ENCODE results near the gene GAL3ST1.

GAL3ST1 gene

DNA sequence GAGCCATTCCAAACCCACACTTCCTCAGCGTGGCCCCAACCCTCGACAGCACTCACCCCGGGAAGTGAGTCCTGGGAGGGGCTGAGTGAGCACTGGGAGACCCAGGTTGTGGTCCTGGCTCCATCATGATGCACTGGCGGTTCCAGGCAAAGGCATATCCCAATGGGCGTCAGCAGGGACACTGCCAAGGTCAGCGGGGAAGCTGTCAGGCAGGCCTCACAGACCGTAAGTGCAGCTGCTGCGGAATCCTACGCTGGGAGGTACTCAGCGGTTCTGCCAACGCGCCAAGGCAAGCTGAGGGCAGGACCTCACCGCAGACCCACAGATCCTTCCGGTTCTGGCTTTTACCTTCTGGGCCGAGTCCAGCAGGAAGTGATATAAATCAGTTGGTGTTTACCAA lies 1.4 kb upstream of the GAL3ST1 start:
- peak in 2 of 3 donors; percentile 10 to 11 for DNase-seq

DNA sequence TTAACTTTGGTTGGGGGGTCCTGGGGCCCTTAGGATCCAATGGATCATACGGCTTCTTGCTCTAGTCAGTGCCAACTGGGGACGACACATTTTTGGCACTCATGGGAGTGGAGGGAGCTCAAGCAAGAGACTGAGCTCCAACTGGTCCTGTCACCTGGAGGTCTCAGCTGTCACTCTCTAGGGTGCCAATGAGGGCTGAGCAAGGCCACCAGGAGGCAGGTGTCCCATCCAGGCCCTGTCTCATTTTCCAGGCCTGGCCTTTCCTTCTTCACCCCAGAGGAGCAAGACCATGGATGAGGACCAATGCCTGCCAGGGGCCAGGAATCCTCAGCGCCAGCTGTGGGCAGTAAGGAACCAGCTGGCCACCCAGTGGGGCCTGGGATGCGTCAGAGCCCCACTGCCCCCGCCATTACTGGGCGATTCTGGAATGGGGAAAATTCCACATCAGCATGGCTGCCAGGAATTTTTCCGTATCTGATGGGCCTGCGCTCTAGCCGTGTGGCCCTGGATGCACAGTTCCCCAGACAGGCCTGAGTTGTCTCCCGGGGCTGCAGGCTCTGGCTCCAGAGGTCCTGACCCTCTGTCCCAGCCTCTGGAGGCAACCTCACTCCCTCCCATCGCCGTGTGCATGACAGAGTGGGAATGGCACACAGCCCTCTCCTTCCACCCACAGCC lies 669 bp upstream of the GAL3ST1 start:
- Histone ChIP-seq H3K27ac (ENCODE audit: insufficient read depth in 1 of 2, low read depth in 1 of 2, low read length in 2 of 2, poor library complexity in 1 of 2, severe bottlenecking in 2 of 2) (no peak overlapping the region), H3K27me3 (replicated peaks in 2 of 5; ENCODE audit: control insufficient read depth in 4 of 5, insufficient read depth in 5 of 5, low read length in 4 of 5) (peaks cover 0 to 34% (median 19%) of the 10 kb centered on the region in 5 experiments), H3K4me3 (ENCODE audit: control insufficient read depth in 1 of 7, extremely low read depth in 1 of 7, insufficient read depth in 4 of 7, low read depth in 2 of 7, low read length in 6 of 7) (no peak overlapping the region), H3K9me3 (ENCODE audit: control extremely low read depth in 1 of 5, control insufficient read depth in 4 of 5, insufficient read depth in 2 of 5, low read depth in 1 of 5, low read length in 4 of 5) (no peaks in the 10 kb centered on the region), H3K36me3 (ENCODE audit: control insufficient read depth in 4 of 4, insufficient read depth in 4 of 4, low read length in 3 of 4) (peaks cover 14 to 52% (median 37%) of the 10 kb centered on the region in 4 experiments), H3K4me1 (ENCODE audit: control extremely low read depth in 1 of 4, control insufficient read depth in 4 of 4, insufficient read depth in 4 of 4, low read length in 3 of 4) (peaks cover 0 to 4% (median 2%) of the 10 kb centered on the region in 4 experiments)
- POLR2A ChIA-PET: no interaction called here
- no peak for DNase-seq
- CTCF ChIA-PET: no interaction called here
- WGBS (ENCODE audit: insufficient coverage): 88% methylated on average over 10 of the region's 12 CpGs

More for the DNA sequence above, 1.4 kb upstream of the GAL3ST1 start:
- H3K27ac ChIP-seq (ENCODE audit: insufficient read depth in 1 of 2, low read depth in 1 of 2, low read length in 2 of 2, poor library complexity in 1 of 2, severe bottlenecking in 2 of 2): no peak overlapping the region
- peaks cover 0 to 4% (median 2%) of the 10 kb centered on the region in 4 experiments for H3K4me1 ChIP-seq (ENCODE audit: control extremely low read depth in 1 of 4, control insufficient read depth in 4 of 4, insufficient read depth in 4 of 4, low read length in 3 of 4)
- H3K27me3 ChIP-seq (replicated peaks in 2 of 5; ENCODE audit: control insufficient read depth in 4 of 5, insufficient read depth in 5 of 5, low read length in 4 of 5): peaks cover 0 to 34% (median 19%) of the 10 kb centered on the region in 5 experiments
- no peaks in the 10 kb centered on the region for H3K9me3 ChIP-seq (ENCODE audit: control extremely low read depth in 1 of 5, control insufficient read depth in 4 of 5, insufficient read depth in 2 of 5, low read depth in 1 of 5, low read length in 4 of 5)
- ChIA-PET CTCF (no interaction called here), POLR2A (no interaction called here)
- H3K4me3 ChIP-seq (ENCODE audit: control insufficient read depth in 1 of 7, extremely low read depth in 1 of 7, insufficient read depth in 4 of 7, low read depth in 2 of 7, low read length in 6 of 7): no peak overlapping the region
- H3K36me3 ChIP-seq (ENCODE audit: control insufficient read depth in 4 of 4, insufficient read depth in 4 of 4, low read length in 3 of 4): peaks cover 18 to 59% (median 45%) of the 10 kb centered on the region in 4 experiments
- WGBS (ENCODE audit: insufficient coverage): 72% methylated on average over 14 of the region's 15 CpGs

GRCh38 chr22:30573594-30574094 lies 821 bp downstream of the GAL3ST1 start:
- Histone ChIP-seq H3K27ac (ENCODE audit: insufficient read depth in 1 of 2, low read depth in 1 of 2, low read length in 2 of 2, poor library complexity in 1 of 2, severe bottlenecking in 2 of 2) (no peak overlapping the region), H3K27me3 (replicated peaks in 2 of 5; ENCODE audit: control insufficient read depth in 4 of 5, insufficient read depth in 5 of 5, low read length in 4 of 5) (peaks cover 0 to 35% (median 21%) of the 10 kb centered on the region in 5 experiments), H3K9me3 (ENCODE audit: control extremely low read depth in 1 of 5, control insufficient read depth in 4 of 5, insufficient read depth in 2 of 5, low read depth in 1 of 5, low read length in 4 of 5) (no peaks in the 10 kb centered on the region), H3K4me3 (ENCODE audit: control insufficient read depth in 1 of 7, extremely low read depth in 1 of 7, insufficient read depth in 4 of 7, low read depth in 2 of 7, low read length in 6 of 7) (no peak overlapping the region), H3K36me3 (ENCODE audit: control insufficient read depth in 4 of 4, insufficient read depth in 4 of 4, low read length in 3 of 4) (peaks cover 9 to 37% (median 25%) of the 10 kb centered on the region in 4 experiments), H3K4me1 (ENCODE audit: control extremely low read depth in 1 of 4, control insufficient read depth in 4 of 4, insufficient read depth in 4 of 4, low read length in 3 of 4) (peaks cover 0 to 4% (median 2%) of the 10 kb centered on the region in 4 experiments)
- WGBS (ENCODE audit: insufficient coverage): 73% methylated on average over 7 of the region's 7 CpGs
- DNase-seq: no peak
- ChIA-PET CTCF (no interaction called here), POLR2A (no interaction called here)

GRCh38 chr22:30572840-30573593 lies 1.4 kb downstream of the GAL3ST1 start:
- H3K36me3 ChIP-seq (ENCODE audit: control insufficient read depth in 4 of 4, insufficient read depth in 4 of 4, low read length in 3 of 4): peaks cover 9 to 30% (median 21%) of the 10 kb centered on the region in 4 experiments
- WGBS (ENCODE audit: insufficient coverage): 84% methylated on average over 10 of the region's 12 CpGs
- H3K9me3 ChIP-seq (ENCODE audit: control extremely low read depth in 1 of 5, control insufficient read depth in 4 of 5, insufficient read depth in 2 of 5, low read depth in 1 of 5, low read length in 4 of 5): no peaks in the 10 kb centered on the region
- peaks cover 0 to 36% (median 21%) of the 10 kb centered on the region in 5 experiments for H3K27me3 ChIP-seq (replicated peaks in 2 of 5; ENCODE audit: control insufficient read depth in 4 of 5, insufficient read depth in 5 of 5, low read length in 4 of 5)
- no peak for DNase-seq
- no peak overlapping the region for H3K4me3 ChIP-seq (ENCODE audit: control insufficient read depth in 1 of 7, extremely low read depth in 1 of 7, insufficient read depth in 4 of 7, low read depth in 2 of 7, low read length in 6 of 7)
- H3K4me1 ChIP-seq (ENCODE audit: control extremely low read depth in 1 of 4, control insufficient read depth in 4 of 4, insufficient read depth in 4 of 4, low read length in 3 of 4): peaks cover 0 to 4% (median 2%) of the 10 kb centered on the region in 4 experiments
- ChIA-PET CTCF (no interaction called here), POLR2A (no interaction called here)
- H3K27ac ChIP-seq (ENCODE audit: insufficient read depth in 1 of 2, low read depth in 1 of 2, low read length in 2 of 2, poor library complexity in 1 of 2, severe bottlenecking in 2 of 2): no peak overlapping the region

DNA sequence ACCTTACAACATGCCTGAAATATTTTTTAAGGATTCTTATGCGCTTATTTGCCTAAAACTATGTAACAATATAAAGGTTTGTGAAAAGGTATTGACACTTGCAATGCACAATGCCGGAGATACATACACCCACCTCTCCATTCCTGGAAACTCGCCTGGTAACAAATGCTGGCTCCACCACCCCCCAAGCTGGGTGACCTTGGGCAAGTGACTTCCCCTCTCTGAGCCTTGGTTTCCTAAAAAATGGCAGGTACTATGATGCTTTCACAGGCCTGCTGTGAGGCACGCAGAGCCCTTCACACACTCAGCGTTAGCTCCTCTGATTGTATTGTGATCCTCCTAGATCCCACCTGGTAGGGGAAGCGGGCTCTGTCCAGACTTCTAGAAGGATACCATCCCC lies 2.3 kb downstream of the GAL3ST1 start:
- H3K4me3 ChIP-seq (ENCODE audit: control insufficient read depth in 1 of 7, extremely low read depth in 1 of 7, insufficient read depth in 4 of 7, low read depth in 2 of 7, low read length in 6 of 7): no peak overlapping the region
- ChIA-PET POLR2A (no interaction called here), CTCF (interaction anchor here (1.0 kb wide), 1 partner anchor 191 kb away, joined by 3 read pairs; no protein-coding TSS in a partner anchor)
- peaks cover 9 to 22% (median 17%) of the 10 kb centered on the region in 4 experiments for H3K36me3 ChIP-seq (ENCODE audit: control insufficient read depth in 4 of 4, insufficient read depth in 4 of 4, low read length in 3 of 4)
- DNase-seq: no peak
- H3K9me3 ChIP-seq (ENCODE audit: control extremely low read depth in 1 of 5, control insufficient read depth in 4 of 5, insufficient read depth in 2 of 5, low read depth in 1 of 5, low read length in 4 of 5): no peaks in the 10 kb centered on the region
- peaks cover 0 to 4% (median 2%) of the 10 kb centered on the region in 4 experiments for H3K4me1 ChIP-seq (ENCODE audit: control extremely low read depth in 1 of 4, control insufficient read depth in 4 of 4, insufficient read depth in 4 of 4, low read length in 3 of 4)
- no peak overlapping the region for H3K27ac ChIP-seq (ENCODE audit: insufficient read depth in 1 of 2, low read depth in 1 of 2, low read length in 2 of 2, poor library complexity in 1 of 2, severe bottlenecking in 2 of 2)
- H3K27me3 ChIP-seq (replicated peaks in 2 of 5; ENCODE audit: control insufficient read depth in 4 of 5, insufficient read depth in 5 of 5, low read length in 4 of 5): peaks cover 0 to 36% (median 21%) of the 10 kb centered on the region in 5 experiments
- WGBS (ENCODE audit: insufficient coverage): 100% methylated on average over 2 of the region's 6 CpGs

DNA sequence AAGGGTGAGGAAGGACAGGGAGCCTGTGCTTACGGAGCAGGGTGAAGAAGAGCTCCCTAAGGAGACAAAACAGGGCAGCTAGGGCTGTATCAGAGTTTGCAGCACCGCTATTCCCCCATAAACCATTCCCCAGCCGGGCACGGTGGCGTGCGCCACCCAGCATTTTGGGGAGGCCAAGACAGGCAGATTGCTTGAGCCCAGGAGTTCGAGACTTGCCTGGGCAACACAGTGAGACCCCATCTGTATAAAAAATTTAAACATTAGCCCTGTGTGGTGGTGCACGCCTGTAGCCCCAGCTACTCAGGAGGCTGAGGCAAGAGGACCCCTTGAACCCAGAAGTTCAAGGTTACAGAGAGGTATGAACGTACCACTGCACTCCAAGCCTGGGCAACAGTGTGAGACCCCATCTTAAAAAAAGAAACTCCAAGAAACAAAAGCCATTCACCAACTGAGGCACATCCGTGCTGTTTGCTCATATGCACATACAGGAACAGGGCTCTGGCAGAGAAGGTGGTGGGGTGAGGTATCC lies 4.7 kb downstream of the GAL3ST1 start:
- ChIA-PET CTCF (no interaction called here), POLR2A (no interaction called here)
- H3K9me3 ChIP-seq (ENCODE audit: control extremely low read depth in 1 of 5, control insufficient read depth in 4 of 5, insufficient read depth in 2 of 5, low read depth in 1 of 5, low read length in 4 of 5): no peaks in the 10 kb centered on the region
- H3K27ac ChIP-seq (ENCODE audit: insufficient read depth in 1 of 2, low read depth in 1 of 2, low read length in 2 of 2, poor library complexity in 1 of 2, severe bottlenecking in 2 of 2): no peak overlapping the region
- no peak overlapping the region for H3K4me3 ChIP-seq (ENCODE audit: control insufficient read depth in 1 of 7, extremely low read depth in 1 of 7, insufficient read depth in 4 of 7, low read depth in 2 of 7, low read length in 6 of 7)
- H3K27me3 ChIP-seq (replicated peaks in 2 of 5; ENCODE audit: control insufficient read depth in 4 of 5, insufficient read depth in 5 of 5, low read length in 4 of 5): peaks cover 0 to 29% (median 23%) of the 10 kb centered on the region in 5 experiments
- WGBS (ENCODE audit: insufficient coverage): 93% methylated on average over 7 of the region's 10 CpGs
- no peaks in the 10 kb centered on the region for H3K36me3 ChIP-seq (ENCODE audit: control insufficient read depth in 4 of 4, insufficient read depth in 4 of 4, low read length in 3 of 4)
- DNase-seq: no peak
- H3K4me1 ChIP-seq (ENCODE audit: control extremely low read depth in 1 of 4, control insufficient read depth in 4 of 4, insufficient read depth in 4 of 4, low read length in 3 of 4): peaks cover 0 to 2% (median under 1%) of the 10 kb centered on the region in 4 experiments
